Measurements from ENCODE around the gene BTRC. TPM values are rescaled to one million over a fixed set of nuclear protein-coding genes. Genes with fewer than 3 reads are reported as not detected.
A peak's percentile ranks its signal among the peaks of the same experiment; 100 is the strongest.

The BTRC gene
- total RNA-seq, 1 donor from 2014 or later = 24.3 TPM

DNA sequence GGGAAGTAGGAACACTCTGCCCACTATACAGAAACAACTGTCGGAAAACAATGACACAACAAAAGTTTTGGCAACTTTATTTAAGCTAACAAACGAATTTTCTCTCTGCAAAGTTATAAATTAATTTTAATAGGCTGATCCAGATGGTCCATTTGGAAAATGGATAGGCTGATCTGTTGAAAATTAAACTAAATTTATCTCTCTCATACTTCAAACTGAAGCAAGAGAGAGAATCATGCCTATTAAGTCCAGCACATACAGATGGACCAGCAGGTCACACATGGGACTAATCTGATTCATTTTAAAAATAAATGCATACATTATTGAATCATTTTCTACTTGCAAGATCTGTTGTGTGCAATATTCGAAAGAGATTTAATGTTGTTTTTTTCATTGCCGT lies 110.1 kb downstream of the BTRC start:
- ATAC-seq = no peak
- no peak for DNase-seq (ENCODE audit: low spot score)
- intact Hi-C loops (cut with DNase I) = no loop called here

DNA sequence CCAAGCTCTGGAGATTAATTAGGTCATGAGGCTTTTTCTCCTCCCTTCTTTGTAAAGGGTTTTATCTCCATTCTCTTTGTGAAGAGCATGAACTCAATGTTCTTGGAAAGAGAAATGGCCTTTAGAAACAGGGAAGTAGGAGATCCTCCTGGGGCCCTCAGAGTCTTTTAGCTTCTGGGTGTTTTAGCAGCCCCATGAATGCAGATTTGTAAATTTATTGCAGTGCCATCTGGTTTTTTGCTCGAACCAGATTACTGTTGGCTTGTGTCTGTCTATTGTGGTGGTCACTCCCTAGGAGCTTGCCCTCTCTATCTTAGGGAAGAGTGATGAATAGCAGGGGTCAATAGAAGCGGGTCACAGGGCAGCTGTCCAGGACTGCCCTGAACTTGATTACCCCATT lies 110.6 kb downstream of the BTRC start:
- intact Hi-C loops (cut with DNase I) = no loop called here

DNA sequence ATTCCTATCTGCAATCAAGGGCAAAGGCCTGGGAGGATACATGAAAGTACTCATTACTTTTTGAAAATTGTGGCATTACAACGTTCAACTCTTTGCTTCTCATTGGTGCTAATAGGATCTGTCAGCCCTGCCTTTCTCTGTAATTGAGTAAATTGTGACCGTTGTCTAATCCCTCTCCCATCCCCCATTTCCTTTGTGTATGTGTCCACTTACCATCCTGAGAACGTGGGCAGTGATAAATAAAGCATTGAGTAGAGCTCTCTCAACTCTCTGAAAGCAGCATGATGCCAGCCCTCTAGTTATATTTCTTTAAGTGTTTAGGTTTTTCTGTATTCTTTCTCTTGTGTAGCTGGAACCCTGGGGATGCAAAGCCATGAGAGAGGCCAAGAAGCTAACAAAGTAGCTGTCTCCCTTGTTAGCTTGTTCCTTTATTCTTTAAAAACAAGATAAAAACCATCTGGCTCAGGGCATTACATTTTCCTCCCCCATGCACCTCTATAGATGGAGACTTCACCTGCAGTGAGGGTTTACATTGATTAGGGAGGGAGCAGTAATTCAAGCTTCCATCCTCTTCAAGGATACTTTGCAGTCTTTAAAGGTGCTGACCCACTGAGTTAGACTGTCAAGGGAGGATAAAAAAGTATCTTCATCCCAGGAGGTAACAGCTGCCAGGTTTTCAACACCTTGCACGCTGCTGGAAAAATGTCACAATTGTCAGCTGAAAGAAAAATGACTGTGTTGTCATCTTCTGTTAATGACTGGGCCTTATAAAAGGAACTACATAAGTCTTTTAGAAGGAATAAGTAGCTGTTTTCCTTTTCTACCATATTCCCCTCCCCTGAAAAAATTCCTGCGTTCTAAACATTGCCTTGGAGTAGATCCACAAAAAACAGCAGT lies 112.3 kb downstream of the BTRC start:
- no peak for ATAC-seq
- no peak for DNase-seq (ENCODE audit: low spot score)
- intact Hi-C loops (cut with DNase I) = no loop called here

More for the DNA sequence above, 110.6 kb downstream of the BTRC start:
- no peak for ATAC-seq
- no peak for DNase-seq (ENCODE audit: low spot score)

DNA sequence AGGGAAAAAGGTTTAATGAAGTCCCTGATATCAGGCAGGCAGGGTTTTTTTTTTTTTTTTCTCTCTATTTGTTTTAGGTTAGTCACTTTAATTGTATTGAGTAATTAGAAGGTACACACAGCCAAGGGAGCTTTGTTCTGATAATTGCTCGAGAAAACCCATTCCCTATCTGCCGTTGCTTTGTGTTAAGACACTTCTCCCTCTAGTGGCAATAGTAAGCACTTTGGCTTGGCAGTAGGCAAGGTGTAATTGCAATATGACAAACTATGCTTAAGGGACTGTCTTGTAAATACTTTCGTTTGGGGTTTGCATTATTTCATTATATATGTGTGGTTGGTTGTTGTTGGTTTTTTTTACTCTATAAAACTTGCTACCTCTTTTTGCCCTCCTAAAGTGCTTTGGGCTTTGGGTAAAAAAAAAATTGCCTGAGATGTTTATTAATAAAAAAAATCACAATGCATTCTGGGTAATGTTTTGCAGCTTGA lies 113.4 kb downstream of the BTRC start:
- peak; percentile 70 for ATAC-seq
- intact Hi-C loops (cut with DNase I) = no loop called here
- no peak for DNase-seq (ENCODE audit: low spot score)

DNA sequence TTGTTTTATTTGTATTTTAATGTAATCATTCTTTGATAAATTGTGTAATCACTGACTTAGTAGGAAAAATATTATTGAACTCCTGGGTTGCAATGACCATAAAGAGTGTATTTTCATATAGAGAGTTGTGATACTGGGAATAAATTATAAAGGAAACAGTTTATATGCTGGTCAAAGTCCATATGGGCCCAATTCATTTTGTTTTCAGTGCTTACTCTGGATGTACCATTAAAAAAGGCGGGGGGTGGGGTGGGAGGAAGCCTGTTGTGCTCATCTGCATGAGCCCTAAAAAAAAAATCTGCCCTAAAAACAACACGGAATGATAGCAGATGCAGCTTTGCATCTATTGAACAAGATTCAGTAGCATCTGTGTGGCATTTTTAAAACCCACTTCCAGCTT lies 114.2 kb downstream of the BTRC start:
- no peak for ATAC-seq
- intact Hi-C loops (cut with DNase I) = no loop called here
- DNase-seq (ENCODE audit: low spot score) = no peak

DNA sequence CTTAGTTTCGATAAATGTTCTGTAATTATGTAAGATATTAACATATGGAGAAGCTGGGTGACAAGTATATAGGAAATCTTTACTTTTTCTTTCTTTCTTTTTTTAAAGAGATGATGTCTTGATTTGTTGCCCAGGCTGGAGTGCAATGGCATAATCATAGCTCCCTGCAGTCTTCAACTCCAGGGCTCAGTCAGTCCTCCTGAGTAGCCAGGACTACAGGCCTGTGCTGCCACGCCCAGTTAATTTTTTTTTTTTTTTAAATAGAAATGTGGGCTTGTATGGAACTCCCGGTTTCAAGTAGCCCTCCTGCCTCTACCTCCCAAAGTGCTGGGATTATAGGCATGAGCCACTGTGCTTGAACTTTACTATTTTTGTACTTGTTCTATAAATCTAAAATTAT lies 122.4 kb downstream of the BTRC start:
- intact Hi-C loops (cut with DNase I) = no loop called here
- DNase-seq (ENCODE audit: low spot score) (no peak), ATAC-seq (no peak)

DNA sequence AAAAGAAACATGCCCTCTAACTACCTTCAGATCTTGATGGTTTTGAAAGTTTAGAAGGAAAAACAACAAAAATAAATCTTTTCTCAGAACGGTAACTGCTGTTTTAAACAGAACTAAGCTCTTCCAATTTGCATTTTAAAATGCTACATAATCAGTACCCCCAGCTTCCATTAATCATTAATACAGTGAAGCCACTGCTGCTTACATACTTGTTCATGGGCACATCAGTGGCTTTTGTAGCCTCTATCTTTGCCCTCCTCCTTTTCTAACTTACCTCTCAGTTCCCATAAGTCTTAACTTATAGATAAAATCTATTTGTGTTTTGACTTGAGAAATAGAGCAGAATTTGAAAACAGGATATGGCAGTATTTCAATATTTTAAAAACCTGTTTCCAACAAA lies 125.0 kb downstream of the BTRC start:
- no peak for DNase-seq (ENCODE audit: low spot score)
- no peak for ATAC-seq
- intact Hi-C loops (cut with DNase I) = no loop called here

DNA sequence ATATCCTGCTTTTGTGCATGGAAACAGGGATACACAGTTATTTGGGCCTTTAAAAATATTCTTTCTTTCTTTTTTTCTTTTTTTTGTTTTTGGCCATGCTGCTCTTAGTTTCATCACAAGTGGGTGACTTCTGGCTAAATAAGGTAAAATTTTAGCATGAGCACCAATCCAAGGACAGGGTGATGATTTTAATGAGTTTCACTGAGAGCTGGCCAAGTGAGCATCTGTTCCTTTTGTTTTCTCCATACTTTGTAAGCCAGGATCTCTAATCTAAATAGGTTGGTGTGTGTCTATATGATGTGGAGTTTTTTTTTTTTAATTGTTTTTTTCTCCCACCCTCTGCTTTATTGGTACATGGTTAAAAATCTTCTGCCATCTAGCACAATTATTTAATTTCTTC lies 127.3 kb downstream of the BTRC start:
- DNase-seq (ENCODE audit: low spot score) (no peak), ATAC-seq (no peak)
- intact Hi-C loops (cut with DNase I) = no loop called here

DNA sequence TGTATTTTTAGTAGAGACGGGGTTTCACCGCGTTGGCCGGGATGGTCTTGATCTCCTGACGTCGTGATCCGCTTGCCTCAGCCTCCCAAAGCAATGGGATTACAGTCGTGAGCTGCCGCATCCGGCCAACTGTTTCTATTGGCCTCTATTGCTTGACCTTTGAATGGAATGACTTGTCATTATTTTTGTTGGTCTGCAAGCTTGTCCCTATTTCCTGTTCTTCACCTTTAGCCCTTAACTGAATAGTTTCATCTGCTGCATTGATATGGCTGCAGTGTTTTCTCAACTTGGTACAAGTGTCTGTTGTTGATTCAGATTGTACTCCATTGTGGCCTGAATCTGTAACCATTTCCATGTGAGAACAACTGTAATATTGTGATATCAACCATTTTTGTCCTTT lies 128.6 kb downstream of the BTRC start:
- ATAC-seq = no peak
- intact Hi-C loops (cut with DNase I) = no loop called here
- DNase-seq (ENCODE audit: low spot score) = no peak

DNA sequence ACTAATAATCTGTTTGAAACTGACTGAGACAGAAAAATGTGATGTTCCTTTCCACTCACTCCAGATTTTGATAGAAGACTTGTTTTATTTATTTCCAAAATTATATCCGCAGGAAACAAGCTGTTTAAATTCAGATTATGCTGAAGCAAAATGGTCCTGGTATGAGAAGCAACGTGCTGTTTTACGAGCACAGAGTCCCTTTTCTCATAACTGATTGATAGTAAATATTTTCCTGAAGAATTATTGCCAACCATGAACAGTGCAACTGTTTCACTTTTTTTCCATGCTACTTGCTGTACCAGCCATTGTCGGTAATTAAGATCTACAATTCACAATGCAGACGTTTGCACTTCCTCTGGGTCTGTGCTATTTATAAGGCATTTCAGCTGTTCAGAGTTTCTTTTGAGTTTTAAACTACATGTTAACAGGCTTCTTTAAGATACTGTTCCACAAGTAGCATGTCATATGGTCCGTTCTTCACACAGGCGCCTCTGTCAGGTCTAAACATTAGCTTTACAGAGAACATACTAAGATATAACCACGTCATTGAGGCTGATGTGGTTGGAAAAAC lies 130.3 kb downstream of the BTRC start:
- intact Hi-C loops (cut with DNase I) = no loop called here
- no peak for DNase-seq (ENCODE audit: low spot score)
- ATAC-seq = no peak

DNA sequence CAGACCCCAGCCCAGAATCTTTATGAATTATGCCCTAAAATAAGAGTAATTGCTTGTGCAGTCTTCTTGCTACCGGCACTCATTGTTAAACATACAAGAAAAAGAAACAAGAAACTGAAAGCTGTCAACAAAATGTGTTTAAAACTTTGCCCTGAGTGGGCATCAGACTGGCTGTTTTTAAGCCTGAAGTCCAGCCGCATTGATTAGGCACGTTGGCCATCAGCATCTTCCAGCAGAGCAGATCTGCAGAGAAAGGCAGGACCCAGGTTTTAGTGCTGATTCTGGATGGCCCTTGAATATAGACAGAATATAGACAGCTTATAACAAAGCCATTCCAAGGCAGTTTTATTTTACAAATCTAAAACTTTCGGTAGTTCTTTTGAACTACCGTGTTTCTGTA lies 131.2 kb downstream of the BTRC start:
- DNase-seq (ENCODE audit: low spot score) (no peak), ATAC-seq (no peak)
- intact Hi-C loops (cut with DNase I) = no loop called here

DNA sequence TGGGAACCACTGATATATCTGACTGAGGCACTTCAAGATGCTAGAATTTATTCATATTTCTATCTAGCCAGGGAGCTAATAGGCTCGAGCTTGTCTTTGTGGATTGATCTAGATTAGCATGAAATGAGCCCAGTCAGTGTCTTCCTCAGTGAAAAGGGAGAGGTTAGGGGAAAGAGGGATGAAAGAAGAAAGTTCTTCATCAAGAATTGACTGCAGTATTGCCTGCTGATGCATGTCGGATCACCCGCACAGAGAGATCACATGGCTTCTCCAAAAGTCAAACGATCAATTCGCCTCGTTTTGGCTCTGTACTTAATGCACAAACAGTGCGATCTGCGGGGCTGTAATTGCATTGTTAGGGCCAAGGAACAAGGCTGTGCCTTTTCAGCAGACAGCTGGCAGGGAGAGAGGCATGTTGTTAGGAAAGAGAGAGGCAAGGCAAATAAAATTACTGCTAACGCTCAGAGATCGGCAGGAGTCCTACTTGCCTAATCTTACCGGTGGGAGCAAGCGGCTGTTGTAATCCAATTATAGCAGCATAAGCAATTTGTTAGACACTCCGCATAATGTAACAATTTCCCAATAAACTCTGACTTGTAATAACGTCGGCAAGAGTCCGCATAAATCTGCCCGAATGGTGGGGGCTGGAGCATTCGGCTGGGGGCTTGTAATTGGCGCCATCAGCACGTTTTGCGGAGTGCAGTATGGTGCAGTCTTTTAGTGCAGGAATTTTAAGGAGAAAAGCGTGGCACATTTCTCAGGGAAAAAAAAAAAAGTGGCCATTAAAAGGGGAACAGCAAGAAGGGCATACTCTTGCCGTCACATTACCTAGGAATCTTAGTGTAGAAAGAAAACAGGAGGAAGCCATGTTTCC lies 132.0 kb downstream of the BTRC start:
- DNase-seq (ENCODE audit: low spot score) (no peak), ATAC-seq (no peak)
- intact Hi-C loops (cut with DNase I) = no loop called here

DNA sequence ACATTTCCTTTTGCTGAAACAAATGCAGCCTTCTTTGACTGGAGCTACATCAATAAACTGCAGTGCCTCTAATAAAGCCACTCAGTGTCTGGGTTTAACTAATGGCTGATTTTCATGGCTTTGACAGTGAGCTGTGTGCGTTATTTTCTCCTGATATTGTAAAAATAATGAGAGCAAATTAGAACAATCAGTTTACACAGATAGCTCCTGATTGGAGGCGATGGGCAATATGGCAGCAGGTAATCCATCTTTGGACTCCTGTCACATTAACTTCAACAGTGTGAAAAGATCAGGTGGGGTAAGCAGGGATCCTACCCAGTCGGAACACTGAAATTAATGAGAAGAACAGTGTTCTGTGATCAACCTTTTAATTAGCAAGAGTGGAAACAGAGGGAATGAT lies 133.4 kb downstream of the BTRC start:
- ATAC-seq = no peak
- no peak for DNase-seq (ENCODE audit: low spot score)
- intact Hi-C loops (cut with DNase I) = no loop called here

DNA sequence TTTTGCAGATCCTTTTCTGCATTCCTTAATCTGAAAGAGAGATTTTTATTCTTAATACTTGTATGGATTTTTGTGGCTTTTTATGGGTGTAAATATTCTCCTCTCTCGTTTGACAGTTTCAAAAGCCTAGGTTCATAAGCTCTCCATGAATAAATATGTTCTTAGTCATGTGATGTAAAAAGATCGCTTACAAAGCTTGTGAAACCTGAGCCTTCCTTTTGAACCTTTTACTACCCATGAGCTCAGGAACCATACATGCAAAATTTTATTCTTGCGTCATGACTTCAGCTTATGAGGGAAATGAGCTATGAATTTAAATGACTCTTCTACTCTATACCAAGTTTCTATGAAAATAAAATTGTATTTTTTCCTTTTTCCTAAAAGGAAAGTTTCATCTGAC lies 135.4 kb downstream of the BTRC start:
- intact Hi-C loops (cut with DNase I) = no loop called here
- no peak for DNase-seq (ENCODE audit: low spot score)
- ATAC-seq = no peak

DNA sequence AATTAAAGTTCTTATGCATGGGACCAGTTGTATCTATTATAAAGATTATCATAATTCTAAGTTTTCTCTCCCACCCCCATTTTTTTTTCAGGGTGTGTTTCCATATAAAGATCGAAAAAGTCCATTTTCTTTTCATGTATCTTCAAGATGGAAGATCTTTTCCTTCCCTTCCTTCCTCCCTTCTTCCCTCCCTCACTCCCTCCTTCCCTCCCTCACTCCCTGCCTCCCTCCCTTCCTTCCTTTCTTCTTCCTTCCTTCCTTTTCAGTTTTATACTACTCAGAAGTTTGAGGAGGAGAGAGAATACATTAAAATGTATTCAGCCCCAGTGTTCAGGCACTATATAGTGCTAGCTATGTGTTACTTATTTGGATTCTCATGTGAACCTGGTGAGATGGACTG lies 136.1 kb downstream of the BTRC start:
- ATAC-seq = no peak
- intact Hi-C loops (cut with DNase I) = no loop called here

DNA sequence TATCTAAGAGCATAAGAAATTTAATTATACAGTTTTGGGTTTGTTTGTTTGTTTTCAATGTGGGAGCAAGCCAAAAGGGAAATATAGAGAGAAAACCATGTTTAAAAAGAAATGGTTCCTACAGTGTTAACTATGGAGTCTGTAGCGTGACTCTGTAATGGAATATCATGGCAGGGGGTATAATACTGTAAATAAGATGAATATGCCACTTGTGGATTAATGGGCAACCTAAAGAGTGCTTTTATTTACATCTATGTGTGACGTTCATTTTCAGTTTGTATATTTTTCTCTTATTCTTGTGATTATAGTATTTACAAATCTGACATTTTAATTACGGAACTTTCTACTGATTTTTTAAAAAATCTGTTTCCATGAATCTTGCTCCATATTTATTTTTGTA lies 138.2 kb downstream of the BTRC start:
- no peak for ATAC-seq
- DNase-seq (ENCODE audit: low spot score) = no peak
- intact Hi-C loops (cut with DNase I) = no loop called here

More for the DNA sequence above, 136.1 kb downstream of the BTRC start:
- no peak for DNase-seq (ENCODE audit: low spot score)

DNA sequence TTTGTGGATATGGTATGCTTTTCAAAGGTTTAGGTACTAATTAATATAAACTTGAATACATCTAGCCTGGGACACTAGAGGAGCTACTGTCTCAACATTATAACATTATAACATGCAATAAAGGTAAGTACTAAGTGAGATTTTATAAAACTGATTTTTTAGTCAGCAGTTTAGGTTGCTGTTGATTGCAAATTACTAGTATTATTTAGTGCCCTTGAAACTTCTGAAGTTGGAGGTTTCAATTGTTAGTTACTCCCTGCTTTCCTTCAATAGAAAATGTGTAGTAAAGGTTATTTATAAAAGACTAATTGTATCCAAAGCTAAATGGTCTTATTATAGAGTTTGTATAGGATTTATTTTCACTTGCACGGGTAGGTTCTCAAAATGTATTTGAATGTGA lies 138.8 kb downstream of the BTRC start:
- intact Hi-C loops (cut with DNase I) = no loop called here
- ATAC-seq = no peak
- no peak for DNase-seq (ENCODE audit: low spot score)

DNA sequence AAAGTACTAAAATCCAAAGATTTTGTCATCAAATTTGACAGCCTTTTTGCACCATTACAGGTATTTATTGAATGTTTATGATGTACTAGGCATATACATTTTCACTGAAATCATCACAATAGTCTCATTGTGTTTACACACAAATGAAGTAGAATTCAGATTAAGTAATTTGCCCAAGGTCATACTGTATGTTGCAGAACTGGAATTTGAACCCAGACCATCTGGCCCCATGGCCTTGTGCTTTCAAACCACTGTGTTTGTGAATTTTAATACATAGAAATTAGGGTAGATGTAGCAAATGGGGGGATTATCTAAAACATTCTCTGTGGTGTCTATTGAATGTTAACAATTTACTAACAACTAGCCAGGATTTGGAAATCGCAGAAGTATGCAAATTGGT lies 139.3 kb downstream of the BTRC start:
- intact Hi-C loops (cut with DNase I) = no loop called here
- ATAC-seq (no peak), DNase-seq (ENCODE audit: low spot score) (no peak)

DNA sequence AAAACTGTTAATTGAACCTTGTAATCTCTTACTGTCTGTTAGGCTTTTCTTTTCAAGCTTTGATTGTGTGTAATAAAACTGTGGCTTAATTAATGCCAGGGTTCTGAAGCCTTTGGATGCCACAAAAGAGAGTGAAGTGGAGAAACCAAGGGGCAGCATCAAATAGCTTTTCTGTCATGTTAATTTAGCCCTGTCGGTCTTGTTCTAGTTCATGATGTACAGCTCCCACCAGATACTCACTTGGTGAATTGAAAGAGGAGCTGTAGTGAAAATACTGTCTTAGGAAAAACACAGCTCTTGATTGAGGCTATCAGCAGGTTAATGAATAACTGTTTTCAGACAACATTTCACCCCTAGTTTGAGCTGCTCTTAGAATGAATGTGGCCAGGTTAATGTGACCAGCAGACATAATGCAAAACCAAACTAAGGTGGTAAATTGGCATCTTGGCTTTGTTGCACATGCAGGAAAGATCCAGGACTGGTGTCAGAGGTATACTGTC lies 139.9 kb downstream of the BTRC start:
- intact Hi-C loops (cut with DNase I) = no loop called here
- ATAC-seq = no peak
- DNase-seq (ENCODE audit: low spot score) = no peak

DNA sequence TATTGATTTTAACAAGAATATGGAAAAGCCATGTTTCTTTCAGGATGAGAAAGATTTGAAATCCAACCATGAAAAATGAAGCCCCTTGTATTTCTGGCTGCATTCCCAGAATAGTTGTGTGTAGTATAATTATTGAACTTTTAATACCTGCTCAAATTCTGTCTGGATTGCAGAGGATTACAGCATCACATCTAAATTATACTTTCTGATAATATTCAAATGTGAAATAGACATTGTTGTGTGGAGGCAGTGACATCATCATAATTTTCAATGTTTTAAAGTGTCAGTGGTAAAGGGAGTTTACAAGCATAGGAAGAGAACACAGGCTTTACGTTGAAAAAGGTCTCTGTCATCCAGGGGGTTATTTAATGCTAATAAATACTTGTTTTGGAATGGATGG lies 140.7 kb downstream of the BTRC start:
- intact Hi-C loops (cut with DNase I) = no loop called here
- DNase-seq (ENCODE audit: low spot score) (no peak), ATAC-seq (no peak)

Data from sciatic nerve (tissue), 2 donors.